ENCODE data around the gene GUCA2A. TPM values are rescaled to one million over a fixed set of nuclear protein-coding genes. Genes with fewer than 3 reads are reported as not detected.

The GUCA2A gene
- total RNA-seq, 1 experiment from 2014 or later = not detected

GRCh38 chr1:42162181-42162580 is 2.4 kb downstream of the GUCA2A start:
- no peak overlapping the region for H4K8ac ChIP-seq (replicated peaks; ENCODE audit: insufficient read length, low read depth, low read length)
- TF ChIP-seq CTCF (conservative IDR thresholded peaks at IDR 0.05) = no peak
- H4K20me1 ChIP-seq (ENCODE audit: control insufficient read depth, insufficient read depth, insufficient read length) = no peaks in the 10 kb centered on the region
- H3K27me3 ChIP-seq (ENCODE audit: insufficient read depth, low read length) = no peaks in the 10 kb centered on the region
- no peak overlapping the region for H3K56ac ChIP-seq (ENCODE audit: insufficient read length, low read depth, low read length)
- no peak overlapping the region for H3K4me2 ChIP-seq (ENCODE audit: insufficient read depth, insufficient read length, low read length)
- no peak overlapping the region for H3K4me3 Mint-ChIP-seq
- H3K23me2 ChIP-seq (ENCODE audit: insufficient read length, low read depth, low read length, poor library complexity, severe bottlenecking) = no peaks in the 10 kb centered on the region
- H2BK5ac ChIP-seq (ENCODE audit: insufficient read length, low read length) = no peak overlapping the region
- peaks cover 0 to 5% of the 10 kb centered on the region in 2 experiments; a peak in 2 of 5 replicates for H3K9me3 Mint-ChIP-seq
- H3K4ac ChIP-seq (ENCODE audit: low read depth, low read length) = no peak overlapping the region
- no peaks in the 10 kb centered on the region for H3K36me3 Mint-ChIP-seq (ENCODE audit: insufficient read depth in 1 of 3, low read depth in 3 of 3)
- H3K27ac ChIP-seq (ENCODE audit: insufficient read length, low read depth, low read length) = no peak overlapping the region
- no peak overlapping the region for H3K14ac ChIP-seq (ENCODE audit: insufficient read depth, low read length)
- H2AFZ ChIP-seq (ENCODE audit: low read length) = no peak overlapping the region
- H3K9ac ChIP-seq (ENCODE audit: extremely low read depth, insufficient read length, low read length) = no peak overlapping the region
- peaks cover 3 to 4% of the 10 kb centered on the region in 2 experiments; a peak in 3 of 4 replicates for H3K4me1 Mint-ChIP-seq
- H2BK120ac ChIP-seq (ENCODE audit: low read depth, low read length, poor library complexity, severe bottlenecking) = no peak overlapping the region
- no peak overlapping the region for H4K91ac ChIP-seq (ENCODE audit: insufficient read length, low read depth, low read length)
- H2BK12ac ChIP-seq (ENCODE audit: insufficient read length, low read depth, low read length) = no peak overlapping the region
- no peak overlapping the region for H3T11ph ChIP-seq (ENCODE audit: low read length)
- H2AK5ac ChIP-seq (ENCODE audit: insufficient read length, low read length) = no peak overlapping the region
- no peaks in the 10 kb centered on the region for H3K79me1 ChIP-seq (ENCODE audit: insufficient read depth, low read depth, low read length, poor library complexity, severe bottlenecking)
- no peak overlapping the region for H2BK20ac ChIP-seq (ENCODE audit: low read depth, low read length, poor library complexity, severe bottlenecking)
- no peaks in the 10 kb centered on the region for H3K79me2 ChIP-seq (ENCODE audit: insufficient read depth, low read length)
- H3K9me3 ChIP-seq (ENCODE audit: control insufficient read depth, low read depth, low read length) = no peaks in the 10 kb centered on the region
- no peak for DNase-seq
- no peaks in the 10 kb centered on the region for H3K4me1 ChIP-seq (ENCODE audit: insufficient read depth, low read length)
- H2BK15ac ChIP-seq (ENCODE audit: low read depth, low read length) = no peak overlapping the region
- H3K27ac Mint-ChIP-seq = no peak overlapping the region; a peak in 1 of 7 replicates
- H3K23ac ChIP-seq (ENCODE audit: insufficient read length, low read depth, low read length) = no peak overlapping the region
- no CpG with 5 or more reads among the region's 5 CpGs for WGBS (ENCODE audit: extremely low coverage, insufficient read length, low lambda C conversion rate)
- peaks cover 10% of the 10 kb centered on the region for H3K27me3 Mint-ChIP-seq (ENCODE audit: low read depth)
- H4K5ac ChIP-seq (ENCODE audit: insufficient read length, low read depth, low read length) = no peak overlapping the region
- no peak overlapping the region for H3K18ac ChIP-seq (ENCODE audit: insufficient read length, low read depth, low read length)

All from H9 (cell line).